ENCODE results near the gene FMO5. TPM values are rescaled to one million over a fixed set of nuclear protein-coding genes. Genes with fewer than 3 reads are reported as not detected.
"Not testable (repeated sequence)": the region's sequence is repeated elsewhere in the genome, so short reads cannot be mapped to it uniquely, and the experiment has no call there.

Gene FMO5
- polyA plus RNA-seq, 1 donor = 10.5 TPM

GRCh38 chr1:147240131-147240721, 15.1 kb upstream of the FMO5 start:
- DNase-seq = not testable (repeated sequence)

DNA sequence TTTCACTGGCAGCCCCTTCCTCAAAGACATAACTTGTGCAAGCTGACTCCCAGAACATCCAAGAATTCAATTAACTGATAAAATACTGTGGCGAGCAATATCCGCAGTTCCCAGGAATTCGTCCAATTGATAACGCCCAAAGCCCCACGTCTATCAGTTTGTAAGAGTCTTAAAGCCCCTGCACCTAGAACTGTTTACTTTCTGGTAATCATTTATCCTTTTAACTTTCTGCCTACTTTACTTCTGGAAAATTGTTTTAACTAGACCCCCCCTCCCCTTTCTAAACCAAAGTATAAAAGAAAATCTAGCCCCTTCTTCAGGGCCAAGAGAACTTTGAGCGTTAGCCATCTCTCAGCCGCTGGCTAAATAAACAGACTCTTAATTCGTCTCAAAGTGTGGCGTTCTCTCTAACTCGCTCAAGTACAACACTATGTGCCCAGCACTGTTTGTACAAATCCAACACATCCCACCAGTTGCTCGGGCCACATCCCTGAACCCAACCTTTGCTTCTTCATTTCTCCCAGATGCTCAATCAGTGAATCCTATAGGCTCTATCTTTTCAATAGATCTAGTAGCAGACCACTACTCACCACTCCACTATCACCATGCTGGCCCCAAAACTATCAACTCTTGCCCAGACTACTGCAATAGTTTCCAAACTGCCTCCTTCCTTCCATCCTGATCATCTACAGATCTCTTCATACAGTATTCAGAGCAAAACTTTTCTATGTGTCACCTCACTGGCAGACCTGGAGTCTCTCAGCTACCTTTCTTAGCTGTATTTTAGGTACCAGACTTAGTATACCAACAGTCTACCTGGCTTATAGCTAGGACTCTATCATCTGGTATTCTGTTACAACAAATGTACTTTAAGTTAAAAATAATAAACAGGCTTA, 14.0 kb upstream of the FMO5 start:
- DNase-seq = no peak

GRCh38 chr1:147238053-147238902, 13.1 kb upstream of the FMO5 start:
- no peak for DNase-seq

DNA sequence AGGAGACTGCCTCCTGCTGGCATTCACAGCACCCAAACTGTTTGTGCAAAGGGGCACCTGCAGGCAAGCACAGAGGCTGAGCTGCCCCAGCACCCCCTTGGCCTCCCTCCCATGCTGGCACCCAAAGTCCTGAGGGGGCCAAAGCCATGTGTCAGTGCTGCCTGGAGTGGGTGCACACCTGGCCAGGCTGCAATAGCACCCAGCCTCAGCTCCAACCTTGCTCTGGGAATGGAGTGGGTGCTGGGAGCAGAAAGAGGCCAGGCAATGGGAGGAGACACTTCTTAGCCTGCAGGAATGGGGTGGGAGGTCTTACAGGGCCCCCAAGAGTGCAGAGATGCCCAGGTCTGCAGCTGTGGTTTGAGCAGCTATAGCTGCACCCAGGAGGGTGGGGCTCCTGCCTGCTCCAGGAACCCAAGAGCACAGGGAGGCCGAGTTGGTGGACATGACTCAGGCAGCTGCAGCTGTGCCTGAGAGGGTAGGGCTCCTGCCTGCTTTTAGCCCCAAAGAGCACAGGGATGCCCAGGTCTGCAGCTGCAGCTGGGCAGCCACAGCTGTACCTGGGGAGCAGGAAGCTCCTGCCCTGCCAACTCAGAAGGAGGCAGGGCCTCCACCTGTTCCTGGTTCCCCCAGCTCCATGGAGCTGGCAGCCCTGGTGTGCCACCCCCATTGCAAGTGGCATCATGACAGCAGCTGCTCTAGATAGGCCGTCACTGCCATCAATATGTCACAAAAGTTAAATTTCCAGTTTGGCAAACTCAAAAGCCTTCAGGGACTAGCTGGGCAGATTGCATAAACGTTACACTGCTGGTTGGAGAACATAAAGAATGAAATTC, 12.0 kb upstream of the FMO5 start:
- DNase-seq = no peak

- DNase-seq = no peak
Measured at GRCh38 chr1:147236448-147236847, 11.3 kb upstream of the FMO5 start.

DNA sequence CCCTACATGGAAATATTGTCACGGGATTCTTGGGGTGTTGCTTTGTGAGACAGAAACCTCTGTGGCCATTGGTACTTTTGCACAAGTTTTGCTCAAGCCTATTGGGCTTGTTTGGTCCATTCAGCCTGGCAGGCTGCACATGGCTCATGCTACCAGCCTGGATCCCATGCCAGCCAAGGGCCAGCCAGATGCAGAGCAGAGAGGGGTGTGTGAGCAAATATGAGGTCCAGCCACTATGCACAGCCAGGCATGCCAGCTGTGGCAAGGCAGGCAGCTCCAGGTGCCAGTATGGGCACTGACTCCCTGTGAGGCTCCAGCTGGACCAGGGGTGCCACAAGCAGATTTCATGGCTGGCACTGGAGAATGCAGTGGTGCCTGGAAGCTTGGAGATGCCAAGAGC, 10.7 kb upstream of the FMO5 start:
- DNase-seq = no peak

GRCh38 chr1:147233903-147234302, 8.8 kb upstream of the FMO5 start:
- DNase-seq = not testable (repeated sequence)

GRCh38 chr1:147231032-147231431, 5.9 kb upstream of the FMO5 start:
- not testable (repeated sequence) for DNase-seq

DNA sequence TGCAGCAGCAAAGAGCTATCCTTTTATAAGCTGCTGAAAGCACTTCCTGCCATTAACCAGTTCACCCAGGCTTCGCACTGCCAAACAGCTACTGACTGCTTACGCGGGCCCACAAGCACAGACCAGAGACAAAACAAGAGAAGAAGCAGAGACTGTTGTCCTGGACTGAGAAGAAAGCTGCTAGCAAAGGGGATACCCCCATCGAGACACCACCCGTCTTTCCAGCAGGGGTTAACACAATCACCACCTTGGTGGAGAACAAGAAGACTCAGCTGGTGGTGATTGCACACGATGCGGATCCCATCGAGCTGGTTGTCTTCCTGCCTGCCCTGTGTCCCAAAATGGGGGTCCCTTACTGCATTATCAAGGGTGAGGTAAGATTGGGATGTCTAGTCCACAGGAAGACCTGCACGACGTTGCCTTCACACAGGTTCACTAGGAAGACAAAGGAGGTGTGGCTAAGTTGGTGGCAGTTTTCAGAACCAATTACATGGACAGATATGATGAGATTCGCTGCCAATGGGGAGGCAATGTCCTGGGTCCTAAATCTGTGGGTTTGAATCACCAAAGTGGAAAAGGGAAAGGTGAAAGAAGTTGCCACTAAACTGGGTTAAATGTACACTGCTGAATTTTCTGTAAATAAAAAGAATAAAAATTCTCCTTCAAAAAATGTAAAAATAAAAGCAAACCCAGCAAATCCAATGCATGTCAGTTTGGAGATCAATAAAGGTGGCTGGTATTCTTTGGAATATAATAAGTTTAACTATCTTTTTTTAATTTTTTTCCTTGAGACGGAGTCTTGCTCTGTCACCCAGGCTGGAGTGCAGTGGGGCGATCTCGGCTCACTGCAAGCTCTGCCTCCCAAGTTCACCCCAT, 1.2 kb downstream of the FMO5 start:
- DNase-seq = no peak

DNA sequence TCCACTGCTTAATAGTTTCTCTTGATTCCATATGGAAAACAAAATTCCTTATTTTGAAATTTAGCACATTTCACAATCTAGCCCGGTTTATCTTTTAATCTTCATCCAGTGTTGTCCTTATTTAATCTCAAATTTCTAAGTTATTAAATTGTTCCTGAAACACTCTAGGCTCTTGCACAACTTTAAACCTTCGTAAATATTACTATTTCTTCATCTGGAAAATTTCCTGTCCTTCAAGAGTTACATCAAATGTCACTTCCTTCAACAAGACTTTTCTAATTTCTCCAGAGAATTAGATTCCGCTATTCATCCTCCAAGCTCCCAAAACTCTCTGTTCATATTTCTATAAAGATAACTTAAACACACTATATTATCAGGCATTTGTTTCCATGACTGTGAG, 6.5 kb downstream of the FMO5 start:
- DNase-seq = no peak

DNA sequence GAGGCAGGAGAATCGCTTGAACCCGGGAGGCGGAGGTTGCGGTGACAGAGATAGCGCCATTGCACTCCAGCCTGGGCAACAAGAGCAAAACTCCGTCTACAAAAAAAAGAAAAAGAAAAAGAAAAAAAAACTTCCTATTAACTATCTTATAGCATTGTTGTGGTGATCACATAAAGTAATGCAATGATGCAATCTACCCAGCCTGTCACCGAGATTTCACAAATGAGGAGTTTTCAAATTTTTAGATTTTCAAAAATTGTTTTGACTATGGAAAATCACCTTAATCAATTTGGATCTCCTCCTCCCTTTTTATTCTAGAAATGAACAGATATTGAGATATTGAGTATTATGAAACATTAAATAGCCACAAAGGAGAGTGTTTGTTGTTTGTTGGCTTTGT, 8.0 kb downstream of the FMO5 start:
- DNase-seq = no peak

GRCh38 chr1:147216124-147216523, 9.0 kb downstream of the FMO5 start:
- DNase-seq = no peak

DNA sequence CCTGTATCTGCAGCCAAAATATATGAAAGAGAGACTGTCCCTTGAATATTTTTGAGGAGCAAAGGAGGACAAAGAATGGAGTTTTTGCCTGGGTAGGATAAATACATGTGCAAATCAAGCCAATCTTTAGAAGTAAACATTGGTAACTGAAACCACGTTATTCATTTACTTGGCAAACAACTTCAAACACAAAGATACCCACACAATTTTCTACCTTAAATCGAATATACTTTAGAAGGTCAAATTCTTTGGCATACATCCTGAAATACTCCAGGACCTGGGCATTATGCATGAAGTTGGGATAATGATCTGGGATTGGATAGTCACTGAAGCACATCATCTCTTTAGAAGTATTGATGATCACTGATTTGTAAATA, 9.6 kb downstream of the FMO5 start:
- no peak for DNase-seq

GRCh38 chr1:147214842-147215539, 10.1 kb downstream of the FMO5 start:
- no peak for DNase-seq

DNA sequence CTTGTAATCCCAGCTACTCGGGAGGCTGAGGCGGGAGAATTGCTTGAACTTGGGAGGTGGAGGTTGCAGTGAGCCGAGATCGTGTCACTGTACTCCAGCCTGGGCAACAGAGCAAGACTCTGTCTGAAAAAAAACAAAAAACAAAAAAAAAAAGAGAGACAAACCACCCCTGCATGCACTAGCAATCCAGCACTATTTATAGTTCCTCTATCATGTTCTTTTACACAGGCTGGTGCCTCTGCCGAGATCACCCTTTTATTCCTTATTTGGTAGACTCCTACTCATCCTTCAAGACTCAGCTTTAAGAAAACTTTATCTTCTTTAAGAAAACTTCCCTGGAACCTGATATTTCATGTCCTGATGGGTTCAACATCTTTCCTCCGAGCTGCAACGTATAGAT, 10.8 kb downstream of the FMO5 start:
- DNase-seq = no peak

GRCh38 chr1:147213271-147213670, 11.9 kb downstream of the FMO5 start:
- no peak for DNase-seq

- no peak for DNase-seq
Measured at GRCh38 chr1:147211577-147211976, 13.6 kb downstream of the FMO5 start.

DNA sequence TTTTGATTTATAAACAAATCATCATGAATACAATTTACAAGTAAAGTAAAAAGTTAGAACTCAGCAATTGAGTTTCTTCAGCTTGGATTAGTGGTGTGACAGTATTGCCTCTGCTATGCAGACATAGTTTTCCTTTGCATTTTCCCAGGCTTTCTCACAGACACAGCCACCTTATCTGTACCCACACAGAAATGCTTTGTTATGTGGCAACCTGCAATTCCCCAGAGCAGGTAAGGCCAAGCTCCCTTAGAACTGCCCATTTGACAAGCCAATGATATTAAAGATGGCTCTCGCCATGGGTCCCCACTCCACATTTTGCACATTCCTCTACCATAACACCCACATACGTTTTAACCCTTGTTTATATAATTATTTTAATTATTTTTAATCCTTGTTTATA, 14.2 kb downstream of the FMO5 start:
- DNase-seq = no peak

DNA sequence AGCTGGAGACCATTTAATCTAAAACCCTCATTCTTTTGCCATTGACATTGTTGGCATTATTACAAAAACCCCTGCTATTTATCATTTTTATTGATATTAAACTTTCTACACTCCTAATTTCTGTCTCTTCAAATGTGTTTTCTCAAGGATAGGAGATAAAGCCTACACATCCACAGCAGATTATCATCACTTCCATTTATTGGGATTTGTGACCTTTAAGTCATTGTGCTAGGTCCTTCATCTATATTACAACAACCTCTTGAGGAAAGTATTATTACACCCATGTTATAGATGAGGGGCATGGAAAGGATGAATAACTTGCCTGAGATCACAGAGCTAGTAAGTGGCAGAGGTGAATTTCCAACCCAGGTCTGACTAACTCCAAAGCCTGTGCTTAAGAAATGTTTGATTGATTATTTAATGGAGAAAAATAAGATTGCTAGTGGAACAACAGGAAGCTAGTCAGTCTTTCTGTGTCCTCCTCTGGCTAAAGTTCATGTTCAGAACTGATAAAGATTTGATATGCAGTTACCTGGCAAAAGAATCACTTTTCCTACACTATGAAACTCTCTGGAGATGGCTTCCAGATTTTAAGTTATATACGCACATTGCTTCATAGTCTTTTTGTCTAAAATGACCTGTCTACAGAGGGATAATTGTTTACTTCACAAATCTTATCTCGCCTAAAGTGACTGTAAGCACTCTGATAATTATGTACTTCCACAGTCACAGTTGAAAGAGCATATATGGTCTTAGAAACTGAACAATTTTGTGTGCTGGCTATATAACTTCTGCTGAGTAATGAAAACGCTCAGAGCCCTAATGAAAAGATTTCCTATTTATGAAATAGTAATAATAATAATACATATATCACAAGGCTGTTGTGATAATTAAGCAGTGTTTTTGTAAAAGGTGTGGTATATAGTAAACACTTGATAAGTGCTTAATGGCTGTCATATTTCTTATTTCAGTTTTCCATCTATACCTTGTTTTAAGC, 15.0 kb downstream of the FMO5 start:
- DNase-seq = no peak

Data from left kidney (tissue), 2 donors.